Mesothelial cell of epicardium (in vitro differentiated cells): ENCODE results near the gene YJEFN3. TPM values are rescaled to one million over a fixed set of nuclear protein-coding genes. Genes with fewer than 3 reads are reported as not detected.

Experiments
- DNase-seq, 2 experiments: peaks; one replicate each; pipeline ENCODE4 v3.0.0; 2021; ENCODE audit warnings: low spot score in 2 of 2; ENCODE audit not compliant: unreplicated experiment in 2 of 2
- H3K27ac Mint-ChIP-seq: 2 replicates; pipeline ENCODE4 v1.8.0; 2021; ENCODE audit warnings: mixed read lengths
- H3K27me3 Mint-ChIP-seq: 2 replicates; pipeline ENCODE4 v1.8.0; 2021; ENCODE audit warnings: low read depth, mixed read lengths
- H3K36me3 Mint-ChIP-seq: 2 replicates; pipeline ENCODE4 v1.8.0; 2021; ENCODE audit warnings: mixed read lengths
- H3K4me1 Mint-ChIP-seq: 2 replicates; pipeline ENCODE4 v1.8.0; 2021; ENCODE audit warnings: mixed read lengths
- H3K4me3 Mint-ChIP-seq: 2 replicates; pipeline ENCODE4 v1.8.0; 2021; ENCODE audit warnings: mild to moderate bottlenecking, moderate library complexity, mixed read lengths
- H3K9me3 Mint-ChIP-seq: 2 replicates; pipeline ENCODE4 v1.8.0; 2021; ENCODE audit warnings: mixed read lengths
- total RNA-seq: library from RNA; stranded (reverse); gene quantifications from 3 replicates; pipeline ENCODE4 v1.2.1, GENCODE V29; 2021
- TF ChIP-seq, protein P1 (sequence below): fragments of 200-600 bp; sonication (generic); IDR thresholded peaks from one replicate; pipeline ENCODE4 v1.5.0; 2021; ENCODE audit warnings: antibody characterized with exemption; ENCODE audit not compliant: unreplicated experiment

YJEFN3 gene
- total RNA-seq, 1 donor from 2014 or later, result 22.6 TPM

DNA sequence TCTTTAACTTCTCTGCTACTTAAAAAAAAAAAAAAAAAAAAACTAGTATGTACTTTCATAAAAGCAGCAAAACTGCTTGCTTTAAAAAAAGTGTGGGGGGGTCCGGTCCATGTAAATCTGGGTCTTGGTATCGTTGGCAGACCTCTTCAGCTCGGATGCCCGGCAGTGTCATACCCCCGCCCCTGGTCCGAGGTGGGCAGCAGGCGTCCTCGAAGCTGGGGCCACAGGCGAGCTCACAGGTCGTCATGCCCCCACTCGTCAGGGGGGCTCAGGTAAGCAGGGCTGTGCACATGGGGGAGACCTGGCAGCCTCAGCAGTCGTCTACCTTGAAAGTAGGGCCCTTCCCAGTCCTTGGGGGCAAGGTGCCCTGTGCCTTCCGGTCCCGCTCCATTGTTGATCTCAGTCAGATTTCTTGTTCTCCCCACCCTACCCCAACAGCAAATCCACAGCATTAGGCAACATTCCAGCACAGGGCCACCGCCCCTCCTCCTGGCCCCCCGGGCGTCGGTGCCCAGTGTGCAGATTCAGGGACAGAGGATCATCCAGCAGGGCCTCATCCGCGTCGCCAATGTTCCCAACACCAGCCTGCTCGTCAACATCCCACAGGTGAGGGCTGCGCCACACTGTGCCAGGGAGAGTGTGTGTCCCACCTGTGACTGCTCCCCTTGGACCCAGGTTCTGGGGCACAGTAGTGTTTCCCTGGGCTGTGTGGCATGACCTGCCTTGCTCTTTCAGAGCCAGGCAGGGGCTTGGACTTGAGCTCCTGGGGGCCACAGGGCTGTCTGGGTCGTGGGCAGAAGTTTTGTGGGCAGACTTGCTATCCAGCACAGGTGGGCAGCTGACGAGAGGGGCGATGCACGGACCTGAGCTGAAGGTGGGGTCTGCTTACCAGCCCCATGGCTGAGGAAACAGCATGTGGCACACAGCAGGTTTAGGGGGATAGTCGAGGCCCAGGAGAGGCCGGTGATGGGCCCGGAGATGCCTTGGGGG is 32.8 kb upstream of the YJEFN3 start:
- no peaks in the 10 kb centered on the region for H3K9me3 Mint-ChIP-seq

GRCh38 chr19:19498255-19498991 is 30.3 kb upstream of the YJEFN3 start:
- no peaks in the 10 kb centered on the region for H3K4me1 Mint-ChIP-seq
- no peaks in the 10 kb centered on the region for H3K9me3 Mint-ChIP-seq
- no peak overlapping the region for H3K4me3 Mint-ChIP-seq
- H3K36me3 Mint-ChIP-seq, result peaks cover 36% of the 10 kb centered on the region
- no peak overlapping the region for H3K27ac Mint-ChIP-seq
- TF ChIP-seq, protein P1, sequence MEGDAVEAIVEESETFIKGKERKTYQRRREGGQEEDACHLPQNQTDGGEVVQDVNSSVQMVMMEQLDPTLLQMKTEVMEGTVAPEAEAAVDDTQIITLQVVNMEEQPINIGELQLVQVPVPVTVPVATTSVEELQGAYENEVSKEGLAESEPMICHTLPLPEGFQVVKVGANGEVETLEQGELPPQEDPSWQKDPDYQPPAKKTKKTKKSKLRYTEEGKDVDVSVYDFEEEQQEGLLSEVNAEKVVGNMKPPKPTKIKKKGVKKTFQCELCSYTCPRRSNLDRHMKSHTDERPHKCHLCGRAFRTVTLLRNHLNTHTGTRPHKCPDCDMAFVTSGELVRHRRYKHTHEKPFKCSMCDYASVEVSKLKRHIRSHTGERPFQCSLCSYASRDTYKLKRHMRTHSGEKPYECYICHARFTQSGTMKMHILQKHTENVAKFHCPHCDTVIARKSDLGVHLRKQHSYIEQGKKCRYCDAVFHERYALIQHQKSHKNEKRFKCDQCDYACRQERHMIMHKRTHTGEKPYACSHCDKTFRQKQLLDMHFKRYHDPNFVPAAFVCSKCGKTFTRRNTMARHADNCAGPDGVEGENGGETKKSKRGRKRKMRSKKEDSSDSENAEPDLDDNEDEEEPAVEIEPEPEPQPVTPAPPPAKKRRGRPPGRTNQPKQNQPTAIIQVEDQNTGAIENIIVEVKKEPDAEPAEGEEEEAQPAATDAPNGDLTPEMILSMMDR, result no peak
- H3K27me3 Mint-ChIP-seq, result no peaks in the 10 kb centered on the region
- no peak for DNase-seq

More for the DNA sequence above, 32.8 kb upstream of the YJEFN3 start:
- Mint-ChIP-seq H3K4me3 (no peak overlapping the region), H3K4me1 (no peaks in the 10 kb centered on the region), H3K36me3 (peaks cover 18% of the 10 kb centered on the region), H3K27ac (no peak overlapping the region), H3K27me3 (no peaks in the 10 kb centered on the region)
- TF ChIP-seq, protein P1, result no peak
- DNase-seq, result no peak

DNA sequence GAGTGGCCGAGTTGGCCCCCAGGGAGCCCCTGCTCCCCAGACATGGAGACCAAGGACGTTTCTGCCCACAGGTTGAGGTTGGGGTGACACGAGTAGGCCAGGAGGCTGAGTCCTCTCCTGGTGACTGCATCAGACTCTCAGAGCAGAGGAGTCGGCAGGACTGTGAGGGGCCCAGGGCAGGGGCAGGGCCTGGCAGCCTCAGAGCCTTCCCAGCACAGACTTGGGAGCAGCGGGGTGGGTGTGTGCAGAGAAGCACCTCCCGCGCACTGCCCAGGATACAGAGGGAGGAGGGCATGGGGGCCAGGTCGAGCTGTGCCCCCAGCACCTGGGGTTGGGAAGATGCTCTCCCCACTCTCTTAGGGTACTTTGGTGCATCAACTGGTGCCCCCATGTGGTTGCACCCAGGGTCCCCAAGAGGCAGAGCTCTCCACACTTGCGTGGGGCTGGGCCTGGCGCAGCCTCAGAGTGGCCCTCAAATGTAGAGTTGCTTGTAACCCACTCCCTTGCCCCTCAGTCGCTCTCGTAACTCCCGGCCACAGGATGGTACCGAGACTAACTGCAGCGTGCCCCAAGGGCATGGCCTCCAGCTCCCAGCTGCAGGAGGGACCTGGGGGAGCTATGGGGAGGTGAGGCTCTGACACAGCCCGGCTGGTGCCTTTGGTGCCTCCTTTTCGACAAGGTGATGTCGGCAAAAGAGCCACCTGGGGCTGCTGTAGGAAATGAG is 29.3 kb upstream of the YJEFN3 start:
- Mint-ChIP-seq H3K36me3 (peaks cover 42% of the 10 kb centered on the region), H3K27me3 (no peaks in the 10 kb centered on the region), H3K9me3 (no peaks in the 10 kb centered on the region), H3K27ac (no peak overlapping the region), H3K4me1 (no peaks in the 10 kb centered on the region), H3K4me3 (no peak overlapping the region)
- TF ChIP-seq, protein P1, result no peak
- no peak for DNase-seq

GRCh38 chr19:19500975-19501644 is 27.6 kb upstream of the YJEFN3 start:
- Mint-ChIP-seq H3K36me3 (peaks cover 40% of the 10 kb centered on the region), H3K4me3 (no peak overlapping the region), H3K4me1 (no peaks in the 10 kb centered on the region), H3K27ac (no peak overlapping the region), H3K27me3 (no peaks in the 10 kb centered on the region), H3K9me3 (no peaks in the 10 kb centered on the region)
- no peak for DNase-seq
- TF ChIP-seq, protein P1, result no peak

DNA sequence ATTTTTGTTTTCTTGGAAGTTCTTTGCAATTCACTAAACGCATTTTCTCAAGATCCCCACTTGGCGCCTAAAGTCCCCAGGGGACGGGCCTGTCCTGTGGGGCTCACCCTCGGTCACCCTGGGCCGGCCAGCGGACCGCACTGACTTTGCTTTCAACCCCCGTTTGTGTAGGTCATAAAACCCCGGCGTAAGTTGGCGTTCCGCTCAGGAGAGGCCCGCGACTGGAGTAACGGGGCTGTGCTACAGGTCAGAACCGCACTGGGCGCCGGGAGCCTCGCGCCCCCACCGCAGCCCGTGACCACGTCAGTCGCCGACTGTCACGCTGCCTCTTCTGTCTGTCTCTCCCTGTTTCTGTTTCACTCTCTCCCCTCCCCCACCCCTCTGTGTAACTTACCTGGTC is 26.9 kb upstream of the YJEFN3 start:
- Mint-ChIP-seq H3K36me3 (peaks cover 42% of the 10 kb centered on the region), H3K27ac (no peak overlapping the region), H3K27me3 (no peaks in the 10 kb centered on the region), H3K4me1 (no peaks in the 10 kb centered on the region), H3K4me3 (no peak overlapping the region), H3K9me3 (no peaks in the 10 kb centered on the region)
- TF ChIP-seq, protein P1, result no peak
- no peak for DNase-seq
